Sciatic nerve (tissue), 2 donors: ENCODE data around the gene ACSS1. TPM values are rescaled to one million over a fixed set of nuclear protein-coding genes. Genes with fewer than 3 reads are reported as not detected.
A peak's percentile ranks its signal among the peaks of the same experiment; 100 is the strongest.
"Not testable (repeated sequence)": the region's sequence is repeated elsewhere in the genome, so short reads cannot be mapped to it uniquely, and the experiment has no call there.

ENCODE experiments used
- ATAC-seq: fragments of 200-7000 bp; cut with Tn5 transposase; one replicate; pipeline ENCODE4 v1.9.1; 2020; ENCODE audit warnings: mild to moderate bottlenecking, moderate library complexity
- DNase-seq: peaks from one replicate; pipeline ENCODE4 v3.0.0-alpha.2; 2020; ENCODE audit warnings: low spot score
- intact Hi-C: fragments of 100-400 bp; cut with DNase I; formaldehyde crosslinking; loops from one replicate; pipeline ENCODE4 v1.14.2; 2022
- total RNA-seq: library from RNA; stranded (reverse); fragmentation: NEBNext Ultra II Directional; extraction: Animal tissue kit (Norgen Biotek cat#: 25700); gene quantifications from one replicate; pipeline ENCODE4 v1.2.1, GENCODE V29; 2021
- donor health status: DM: no; HTN: no; CAD: no.
- donor health status: DM: no; HTN: no; CAD: no.

Gene ACSS1
- total RNA-seq, 1 donor from 2014 or later, result 27.4 TPM

DNA sequence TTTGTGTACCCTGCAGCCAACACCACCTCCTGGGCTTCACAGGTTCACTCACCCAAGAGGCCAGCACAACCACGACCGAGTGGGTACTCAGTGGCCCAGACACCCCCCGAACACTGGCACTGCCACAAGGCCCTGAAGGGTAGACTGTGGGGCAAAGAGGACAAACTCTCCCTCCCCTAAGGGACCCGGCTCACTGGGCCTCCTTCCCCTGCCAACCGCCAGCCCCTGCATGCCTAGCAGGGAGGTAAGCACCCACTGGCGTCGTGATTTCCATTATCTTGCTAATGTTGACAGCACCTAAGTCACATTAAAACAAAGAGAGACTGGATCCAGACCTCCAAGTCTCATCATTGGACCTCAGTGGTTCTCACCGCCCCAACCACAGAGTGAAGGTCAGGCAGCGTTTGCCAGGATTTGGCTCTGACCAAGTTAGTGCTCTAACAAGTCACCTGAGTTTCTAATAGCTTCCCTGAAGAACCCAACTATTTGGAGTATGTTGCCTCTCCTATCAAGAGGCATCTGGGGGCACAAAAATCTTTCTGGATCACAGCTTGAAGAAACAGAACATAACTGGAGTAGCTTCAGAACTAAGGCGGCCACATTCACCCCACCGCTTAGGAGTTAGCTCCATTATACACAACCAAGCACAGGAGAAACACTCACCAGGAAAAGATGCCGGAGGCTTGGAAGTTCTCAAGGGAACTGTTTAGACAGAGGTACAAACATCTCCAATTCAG, 51.3 kb downstream of the ACSS1 start:
- ATAC-seq (no peak), DNase-seq (peak; percentile 43)
- intact Hi-C loops, result no loop called here

DNA sequence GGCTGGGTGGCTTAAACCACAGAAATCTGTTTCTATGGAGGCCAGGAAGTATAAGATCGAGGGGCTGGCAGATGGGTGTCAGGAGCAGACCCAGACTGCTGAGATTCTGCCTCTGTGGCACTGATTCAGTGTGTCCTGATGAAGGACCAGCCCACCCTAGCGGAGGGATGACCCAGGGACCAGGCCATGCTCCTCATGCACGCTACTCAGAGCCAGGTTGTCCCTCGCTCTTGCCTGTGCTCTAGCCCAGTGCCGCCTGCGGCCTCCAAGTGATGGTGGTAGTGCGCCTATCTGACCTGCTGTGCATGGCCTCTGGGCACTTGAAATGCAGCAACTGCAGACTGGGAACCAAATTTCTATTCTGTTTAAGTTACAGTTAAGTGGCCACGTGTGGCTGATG, 52.3 kb downstream of the ACSS1 start:
- no peak for ATAC-seq
- intact Hi-C loops, result no loop called here
- DNase-seq, result peak; percentile 45

- no peak for ATAC-seq
- peak; percentile 31 for DNase-seq
- intact Hi-C loops, result no loop called here
Measured at GRCh38 chr20:25005220-25005619, 52.7 kb downstream of the ACSS1 start.

GRCh38 chr20:25003002-25003401, 54.9 kb downstream of the ACSS1 start:
- DNase-seq (no peak), ATAC-seq (no peak)
- intact Hi-C loops, result no loop called here

DNA sequence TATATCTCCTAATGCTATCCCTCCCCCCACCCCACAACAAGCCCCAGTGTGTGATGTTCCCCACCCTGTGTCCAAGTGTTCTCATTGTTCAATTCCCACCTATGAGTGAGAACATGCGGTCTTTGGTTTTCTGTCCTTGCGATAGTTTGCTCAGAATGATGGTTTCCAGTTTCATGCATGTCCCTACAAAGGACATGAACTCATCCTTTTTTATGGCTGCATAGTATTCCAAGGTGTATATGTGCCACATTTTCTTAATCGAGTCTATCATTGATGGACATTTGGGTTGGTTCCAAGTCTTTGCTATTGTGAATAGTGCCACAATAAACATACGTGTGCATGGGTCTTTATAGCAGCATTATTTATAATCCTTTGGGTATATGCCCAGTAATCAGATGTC, 56.6 kb downstream of the ACSS1 start:
- ATAC-seq, DNase-seq, intact Hi-C loops: not testable (repeated sequence)

GRCh38 chr20:25000268-25000801, 57.6 kb downstream of the ACSS1 start:
- ATAC-seq, result peak; percentile 83
- DNase-seq, result peak; percentile 70
- intact Hi-C loops, result no loop called here

GRCh38 chr20:24999568-24999967, 58.4 kb downstream of the ACSS1 start:
- peak; percentile 41 for DNase-seq
- intact Hi-C loops, result loop anchor here (5.0 to 10.0 kb wide), 3 partner anchors 33 to 175 kb away; no protein-coding TSS in a partner anchor
- ATAC-seq, result no peak

DNA sequence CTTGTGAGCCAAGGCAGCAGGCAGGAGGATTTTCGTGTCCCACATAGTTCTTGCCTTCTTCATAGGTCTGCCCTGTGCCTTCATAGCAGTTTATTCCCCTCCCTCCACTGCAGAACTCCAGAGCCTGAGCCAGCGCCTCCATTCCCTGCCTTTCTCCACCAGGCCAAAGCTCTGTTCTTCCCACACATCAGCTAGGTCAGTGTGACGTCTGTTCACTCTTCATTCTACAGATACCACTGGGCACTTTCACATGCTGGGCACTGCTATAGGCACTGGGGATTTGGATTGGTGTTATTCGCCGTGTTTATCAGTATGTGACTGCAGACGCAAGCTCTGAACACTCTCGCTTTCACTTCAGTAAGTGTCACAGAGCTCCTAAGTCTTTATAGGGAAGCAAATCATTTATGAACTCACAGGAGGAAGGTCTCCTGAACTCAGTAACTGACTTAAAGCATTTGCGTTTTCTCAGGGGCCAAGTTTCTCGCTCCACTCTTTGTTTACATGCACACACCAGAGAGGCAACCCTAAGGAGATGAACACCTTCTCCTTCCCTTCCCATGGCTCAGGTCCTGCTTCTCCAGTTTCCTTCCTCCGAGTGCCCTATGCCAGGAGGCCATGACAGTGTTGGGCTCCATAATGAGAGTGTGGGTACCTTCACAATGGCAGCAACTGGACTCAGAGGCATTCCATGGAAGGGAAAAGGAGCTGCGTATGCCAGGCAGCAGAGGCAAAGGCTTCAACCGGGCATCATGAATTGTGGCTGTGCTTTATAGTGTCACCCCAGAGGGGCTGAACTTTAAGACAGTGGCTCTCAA, 59.1 kb downstream of the ACSS1 start:
- ATAC-seq, result no peak
- intact Hi-C loops, result loop anchor here (5.0 to 10.0 kb wide), 3 partner anchors 33 to 176 kb away; no protein-coding TSS in a partner anchor
- peak; percentile 32 for DNase-seq

DNA sequence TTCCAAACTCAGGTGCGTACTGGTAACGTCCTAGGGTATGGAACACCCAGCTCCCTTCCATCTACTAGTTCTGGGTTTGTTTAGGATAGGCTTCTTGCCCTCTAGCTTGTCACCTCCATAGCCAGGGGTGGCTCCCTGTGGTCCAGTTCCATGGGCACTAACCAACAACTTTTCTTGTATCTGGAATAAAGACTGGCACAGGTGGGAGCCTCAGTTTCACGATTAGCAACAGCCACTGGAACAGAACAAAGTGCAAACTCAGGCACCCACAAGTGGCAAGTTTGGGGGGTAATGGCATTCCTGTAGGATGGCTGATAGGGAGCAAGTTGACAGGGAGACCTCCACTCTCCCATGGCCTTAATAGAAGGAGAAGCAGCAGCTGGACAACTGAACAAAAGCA, 59.8 kb downstream of the ACSS1 start:
- no peak for ATAC-seq
- DNase-seq, result peak; percentile 19
- intact Hi-C loops, result loop anchor here (5.0 to 10.0 kb wide), 3 partner anchors 34 to 177 kb away; no protein-coding TSS in a partner anchor

DNA sequence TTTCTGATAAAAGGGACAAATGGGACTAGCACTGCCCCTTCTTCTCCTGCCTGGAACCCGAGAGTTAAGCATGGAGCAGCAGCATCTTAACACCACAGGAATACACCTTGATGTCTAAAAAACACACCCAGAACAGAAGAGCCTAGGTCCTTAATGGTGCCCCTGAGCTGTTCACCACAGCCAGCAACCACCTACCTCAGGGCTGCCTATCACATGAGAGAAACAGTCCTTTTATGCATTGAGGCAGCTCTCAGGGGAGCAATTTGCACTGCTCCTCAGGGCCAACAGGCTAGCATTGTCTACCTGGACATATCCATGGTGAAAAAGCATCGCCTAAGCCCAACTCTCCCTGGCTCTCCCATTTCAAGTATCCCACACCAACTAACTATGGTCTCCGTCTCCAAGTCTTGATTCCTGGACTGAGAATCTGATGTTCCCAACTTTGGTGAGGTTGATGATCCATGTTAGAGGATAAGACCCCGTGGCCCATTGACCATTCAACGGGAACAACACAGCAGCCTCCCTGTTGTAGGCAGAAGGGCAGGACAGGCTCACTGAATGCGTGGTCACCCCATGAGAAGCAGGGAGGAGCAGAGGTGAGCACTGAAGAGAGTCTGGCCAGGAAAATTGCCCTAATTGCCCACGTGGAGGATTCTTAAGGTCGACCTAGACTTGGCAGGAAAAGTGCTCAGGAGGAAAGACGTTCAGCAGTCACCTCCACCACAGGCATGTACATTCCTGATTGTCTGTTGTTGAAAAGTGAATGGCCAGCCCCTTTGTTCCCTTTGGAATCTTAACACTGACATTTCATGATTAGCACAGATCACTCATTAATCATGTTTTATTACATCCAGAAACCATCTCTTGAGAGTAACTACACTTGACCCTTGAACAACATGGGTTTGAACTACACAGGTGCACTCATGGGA, 61.2 kb downstream of the ACSS1 start:
- intact Hi-C loops, result loop anchor here (5.0 to 10.0 kb wide), 3 partner anchors 36 to 178 kb away; no protein-coding TSS in a partner anchor
- DNase-seq (peak; percentile 23), ATAC-seq (no peak)

GRCh38 chr20:24995741-24996448, 62.0 kb downstream of the ACSS1 start:
- DNase-seq (peak; percentile 23), ATAC-seq (no peak)
- intact Hi-C loops, result loop anchor here (5.0 to 10.0 kb wide), 3 partner anchors 36 to 179 kb away; no protein-coding TSS in a partner anchor

DNA sequence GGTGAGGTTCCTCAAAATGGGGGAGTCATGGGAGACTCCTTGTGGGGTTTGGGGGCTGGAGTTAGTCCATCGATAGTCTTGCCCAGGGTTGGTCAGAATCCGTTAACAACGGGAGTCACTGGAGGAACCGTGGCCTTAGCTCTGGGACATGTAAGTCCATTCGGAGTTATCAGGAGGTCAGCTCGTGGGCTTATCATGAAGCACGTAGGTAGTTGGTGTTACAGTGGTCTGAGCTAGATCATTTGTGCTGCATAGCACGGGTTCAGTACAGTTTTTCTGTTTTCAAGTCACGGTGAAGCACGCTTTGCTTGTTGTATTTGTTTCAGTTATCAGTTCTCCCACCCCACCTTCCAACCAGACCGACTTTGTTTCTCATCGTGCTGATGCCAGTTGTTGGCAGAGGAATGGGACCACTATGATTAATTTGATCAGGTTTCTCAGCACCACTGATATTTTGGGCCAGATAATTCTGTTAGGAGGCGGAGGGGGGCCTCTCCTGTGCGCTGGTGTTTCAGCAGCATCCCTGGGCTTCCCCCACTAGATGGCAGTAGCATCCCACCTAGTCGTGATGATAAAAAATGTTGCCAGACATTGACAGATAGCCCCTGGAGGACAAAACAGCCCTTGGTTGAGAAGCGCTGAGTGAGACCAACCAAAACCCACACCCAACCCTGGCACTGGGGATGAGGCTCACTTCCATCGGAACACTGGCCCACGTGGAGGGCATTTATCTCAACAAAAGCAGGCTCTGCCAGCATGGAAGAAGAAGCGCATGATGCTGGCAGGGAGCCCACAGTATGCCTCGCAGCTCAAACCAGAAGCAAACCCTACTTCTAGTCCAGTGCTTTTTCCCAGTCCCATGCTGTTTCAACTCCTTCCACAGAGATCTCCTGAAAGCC, 63.2 kb downstream of the ACSS1 start:
- intact Hi-C loops, result loop anchor here (5.0 to 10.0 kb wide), 3 partner anchors 38 to 180 kb away; no protein-coding TSS in a partner anchor
- peak; percentile 91 for DNase-seq
- ATAC-seq, result peak; percentile 69

- no peak for DNase-seq
- ATAC-seq, result no peak
- intact Hi-C loops, result loop anchor here (10.0 kb wide), 1 partner anchor 181 kb away; no protein-coding TSS in a partner anchor
Measured at GRCh38 chr20:24994186-24994465, 63.8 kb downstream of the ACSS1 start.

- ATAC-seq (peak; percentile 59), DNase-seq (peak; percentile 12)
- intact Hi-C loops, result loop anchor here (10.0 kb wide), 1 partner anchor 181 kb away; no protein-coding TSS in a partner anchor
Measured at GRCh38 chr20:24993337-24994185, 64.4 kb downstream of the ACSS1 start.

DNA sequence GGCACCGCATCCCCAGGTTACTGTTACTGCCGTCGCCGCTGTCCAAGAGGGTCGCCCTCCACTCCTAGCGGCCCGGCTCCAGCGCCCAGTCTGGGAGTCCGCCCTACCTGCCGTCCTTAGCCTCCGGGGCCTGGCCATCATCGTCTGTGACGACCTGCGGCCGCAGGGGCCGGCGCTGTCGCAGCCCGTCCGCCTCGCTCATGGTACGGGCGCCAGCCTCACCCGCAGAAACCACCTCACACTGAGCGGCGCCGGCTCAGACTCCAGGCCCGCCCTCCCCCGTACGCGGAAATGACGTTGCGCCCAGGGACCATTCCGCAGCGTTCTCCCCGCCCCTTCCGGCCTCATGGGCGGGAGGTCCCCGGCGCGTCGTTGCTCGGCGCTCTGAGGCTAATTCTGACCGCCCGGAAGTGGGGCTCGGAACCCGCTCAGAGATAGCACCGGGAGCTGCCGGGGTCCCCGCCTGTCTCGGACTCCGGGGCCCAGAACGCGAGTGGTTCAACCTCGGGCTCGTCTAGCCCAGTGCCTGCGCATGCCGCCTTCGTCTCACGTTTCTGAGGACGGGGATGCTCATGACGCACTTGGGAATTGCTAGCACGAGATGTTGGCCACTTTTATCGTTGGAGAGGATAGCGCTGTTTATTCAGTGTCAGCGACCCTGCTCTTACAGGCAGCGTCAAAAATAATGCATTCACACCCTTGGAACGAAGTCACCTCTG, 65.3 kb downstream of the ACSS1 start, which contains the start of gene APMAP:
Gene APMAP, minus strand, starts transcription at position 265 of the 719 bp plus-strand sequence. Its CDS starts 63 bp downstream, at position 202.
- intact Hi-C loops, result loop anchor here (10.0 kb wide), 1 partner anchor 182 kb away; no protein-coding TSS in a partner anchor
- DNase-seq (peak; percentile 99), ATAC-seq (peak; percentile 98)
